ENCODE measurements around the gene TMEM222.

The TMEM222 gene

DNA sequence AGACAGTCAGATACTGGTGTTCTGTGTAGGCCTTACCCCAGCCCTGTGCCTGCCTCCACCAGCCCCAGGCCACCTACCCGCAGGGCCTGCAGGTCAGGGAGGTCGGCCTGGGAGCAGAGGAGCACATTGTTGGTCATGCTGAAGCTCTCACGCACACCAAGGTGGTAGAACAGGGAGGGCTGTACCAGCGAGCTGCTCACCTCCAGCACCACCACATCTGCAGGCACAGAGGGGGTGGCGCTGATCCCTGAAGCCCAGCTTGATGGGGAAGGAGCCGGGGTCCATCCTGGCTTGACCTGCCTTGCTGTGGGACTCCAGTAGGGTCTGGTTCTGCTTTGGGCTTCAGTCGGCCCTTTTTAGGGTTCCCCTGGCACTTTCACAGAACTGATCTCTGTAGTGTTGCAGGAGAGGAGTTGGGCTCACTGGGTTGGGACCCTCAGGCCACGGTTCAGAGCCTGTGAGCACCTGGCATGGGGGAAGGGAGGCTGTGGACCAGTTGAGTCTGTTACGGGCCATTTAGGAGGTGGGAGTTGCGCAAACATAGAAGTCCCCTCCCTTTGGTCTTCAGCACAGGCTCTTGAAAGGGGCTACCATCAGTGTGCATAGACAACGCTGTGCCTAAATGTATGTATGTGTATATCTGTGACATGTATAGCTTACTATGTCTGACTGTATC, 42.9 kb downstream of the TMEM222 start:
- ChIA-PET CTCF (interaction anchor here (0.6 to 2.6 kb wide), 4 partner anchors 8 to 65 kb away, joined by 3 to 9 read pairs (median 6); partner anchors contain the start of gene CD164L2), POLR2A (interaction anchor here (0.5 to 4.0 kb wide), 19 partner anchors 8 to 379 kb away, joined by 3 to 26 read pairs (median 5); partner anchors contain the start of genes CD164L2, FCN3, SLC9A1 and SYTL1)
- no peak for DNase-seq (ENCODE audit: extremely low spot score)
- TF ChIP-seq FOXA1 (IDR thresholded peaks at IDR 0.05): no peak
- no peak for TF ChIP-seq ARNT (IDR thresholded peaks at IDR 0.05)
- TF ChIP-seq HDGF (IDR thresholded peaks at IDR 0.05; ENCODE audit: borderline replicate concordance): no peak
- TF ChIP-seq TARDBP (IDR thresholded peaks at IDR 0.05): no peak
- no peak for TF ChIP-seq BHLHE40 (IDR thresholded peaks at IDR 0.05; ENCODE audit: borderline replicate concordance)
- no peak for TF ChIP-seq ELF4 (IDR thresholded peaks at IDR 0.05)
- TF ChIP-seq L3MBTL2 (conservative IDR thresholded peaks at IDR 0.05): no peak
- TF ChIP-seq NFRKB (IDR thresholded peaks at IDR 0.05): no peak
- no peak for TF ChIP-seq FOXK2 (IDR thresholded peaks at IDR 0.05)
- TF ChIP-seq LEF1 (IDR thresholded peaks at IDR 0.05; ENCODE audit: borderline replicate concordance): no peak

DNA sequence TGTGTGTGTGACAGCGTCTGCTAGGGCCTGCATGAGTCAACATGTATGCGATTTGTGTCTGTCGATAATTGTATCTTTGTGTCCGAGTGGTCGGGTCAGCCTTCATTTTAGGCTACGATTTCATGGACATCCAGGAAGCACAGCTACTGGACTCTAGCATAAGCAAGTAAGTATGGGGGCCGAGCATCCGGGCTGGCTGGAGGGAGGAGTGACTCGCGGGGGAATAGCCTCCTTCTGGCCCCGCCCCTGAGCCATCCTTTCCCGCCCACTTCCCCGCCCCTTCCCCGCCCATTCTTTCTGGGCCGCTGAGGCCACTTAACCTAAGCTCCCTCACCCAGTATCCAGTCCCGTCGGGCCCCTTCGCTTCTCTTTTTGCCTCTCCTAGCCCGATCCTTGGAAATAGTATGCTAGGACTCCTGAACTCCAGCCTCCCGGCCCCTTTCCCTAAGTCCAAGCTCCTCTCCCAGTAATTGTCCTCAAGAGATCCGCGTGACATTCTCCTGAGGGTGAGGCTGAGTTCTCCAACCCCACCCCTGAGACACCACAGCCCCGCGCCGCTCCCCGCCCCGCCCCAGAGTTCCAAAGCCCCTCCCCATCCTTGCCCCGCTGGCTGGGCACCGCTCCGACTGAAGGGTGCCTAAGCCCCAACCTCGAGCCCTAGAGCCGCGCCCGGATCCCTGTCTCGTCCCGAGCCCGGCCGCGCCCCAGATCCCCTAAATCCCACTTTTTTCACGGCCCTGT, 43.6 kb downstream of the TMEM222 start:
- POLR2A ChIA-PET: interaction anchor here (0.5 to 4.0 kb wide), 22 partner anchors 9 to 380 kb away, joined by 3 to 26 read pairs (median 5); partner anchors contain the start of genes CD164L2, FCN3, SLC9A1 and SYTL1
- peak; percentile 83 for TF ChIP-seq SP1 (IDR thresholded peaks at IDR 0.05)
- TF ChIP-seq SUZ12 (IDR thresholded peaks at IDR 0.05): no peak
- TF ChIP-seq CTBP1 (IDR thresholded peaks at IDR 0.05; ENCODE audit: borderline replicate concordance): no peak
- peak; percentile 90 for DNase-seq (ENCODE audit: extremely low spot score)
- CTCF ChIA-PET: interaction anchor here (0.5 to 3.8 kb wide), 9 partner anchors 8 to 354 kb away, joined by 3 to 25 read pairs (median 3); partner anchors contain the start of gene CD164L2

DNA sequence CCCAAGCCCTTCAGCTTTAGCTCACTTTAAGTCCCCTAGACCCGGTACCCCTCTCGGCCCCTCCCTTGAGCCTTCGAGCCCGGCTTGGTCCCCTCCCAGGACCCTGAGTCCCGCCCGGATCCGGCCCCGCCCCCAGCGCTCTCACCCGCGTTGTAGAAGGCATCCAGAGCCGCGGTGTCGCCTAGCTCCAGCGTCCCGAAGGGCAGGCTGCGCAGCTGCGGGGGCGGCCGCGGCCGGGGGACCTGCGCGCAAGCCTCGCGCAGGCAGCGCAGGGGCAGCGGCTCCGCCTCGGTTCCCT, 44.1 kb downstream of the TMEM222 start:
- CTCF ChIA-PET: interaction anchor here (0.5 to 3.8 kb wide), 11 partner anchors 9 to 354 kb away, joined by 3 to 25 read pairs (median 3); partner anchors contain the start of gene CD164L2
- POLR2A ChIA-PET: interaction anchor here (1.0 to 4.0 kb wide), 22 partner anchors 9 to 211 kb away, joined by 3 to 26 read pairs (median 4); partner anchors contain the start of genes CD164L2, FCN3, SLC9A1 and SYTL1
- peak; percentile 74 for DNase-seq (ENCODE audit: extremely low spot score)
- TF ChIP-seq, protein P1, sequence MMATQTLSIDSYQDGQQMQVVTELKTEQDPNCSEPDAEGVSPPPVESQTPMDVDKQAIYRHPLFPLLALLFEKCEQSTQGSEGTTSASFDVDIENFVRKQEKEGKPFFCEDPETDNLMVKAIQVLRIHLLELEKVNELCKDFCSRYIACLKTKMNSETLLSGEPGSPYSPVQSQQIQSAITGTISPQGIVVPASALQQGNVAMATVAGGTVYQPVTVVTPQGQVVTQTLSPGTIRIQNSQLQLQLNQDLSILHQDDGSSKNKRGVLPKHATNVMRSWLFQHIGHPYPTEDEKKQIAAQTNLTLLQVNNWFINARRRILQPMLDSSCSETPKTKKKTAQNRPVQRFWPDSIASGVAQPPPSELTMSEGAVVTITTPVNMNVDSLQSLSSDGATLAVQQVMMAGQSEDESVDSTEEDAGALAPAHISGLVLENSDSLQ (IDR thresholded peaks at IDR 0.05): no peak
- TF ChIP-seq FOXA1 (IDR thresholded peaks at IDR 0.05) (no peak), TARDBP (IDR thresholded peaks at IDR 0.05) (no peak), HDGF (IDR thresholded peaks at IDR 0.05; ENCODE audit: borderline replicate concordance) (no peak), NFRKB (IDR thresholded peaks at IDR 0.05) (no peak), ZNF384 (IDR thresholded peaks at IDR 0.05) (no peak)

DNA sequence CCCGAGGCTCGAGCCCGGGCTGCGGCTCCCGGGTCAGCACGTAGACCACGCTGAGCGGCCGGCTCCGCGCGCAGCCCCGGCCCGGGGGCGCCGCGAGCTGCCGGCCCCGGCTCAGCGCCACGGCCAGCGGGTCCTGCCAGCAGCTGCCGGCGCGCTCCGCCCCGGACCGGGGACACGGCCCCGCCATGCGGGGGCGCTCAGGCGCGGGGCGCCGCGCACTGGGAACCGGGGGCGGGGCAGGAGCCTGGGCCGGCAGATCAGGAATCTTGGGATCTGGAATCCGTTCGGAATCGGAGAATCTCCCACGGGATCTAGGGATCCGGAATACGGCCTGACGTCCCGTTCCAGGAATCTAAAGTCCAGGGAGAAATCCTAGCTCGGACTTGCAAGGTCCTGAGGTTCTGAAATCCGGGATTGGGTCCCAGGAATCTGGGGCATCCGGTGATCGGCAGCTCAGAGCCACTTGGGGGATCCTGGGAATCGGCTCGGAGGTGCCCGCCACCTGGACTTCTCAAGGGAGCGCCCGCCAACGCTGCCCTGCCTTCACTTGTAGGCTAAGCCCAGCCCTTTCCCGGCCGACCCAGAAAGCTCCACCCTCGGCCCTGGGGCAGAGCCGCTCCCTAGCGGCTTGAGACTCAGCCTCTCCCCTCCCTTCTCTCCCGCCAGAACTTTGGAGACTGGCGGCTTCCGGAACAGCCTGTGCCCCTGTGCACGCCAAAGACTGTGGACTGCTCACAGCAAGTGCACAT, 44.6 kb downstream of the TMEM222 start, which contains the start of gene MAP3K6:
TSS of gene MAP3K6 (minus strand) at position 551 of the 749 bp plus-strand sequence. CDS start at position 187, 364 bp downstream.
- ChIA-PET CTCF (interaction anchor here (0.6 to 3.8 kb wide), 13 partner anchors 9 to 353 kb away, joined by 3 to 25 read pairs (median 3); partner anchors contain the start of gene CD164L2), POLR2A (interaction anchor here (0.7 to 4.0 kb wide), 24 partner anchors 8 to 201 kb away, joined by 3 to 26 read pairs (median 5); partner anchors contain the start of genes CD164L2, FCN3 and SYTL1)
- peak; percentile 73 for DNase-seq (ENCODE audit: extremely low spot score)
- TF ChIP-seq ELF4 (IDR thresholded peaks at IDR 0.05) (peak; percentile 31; the same call in 1 of the 2 replicates), CTBP1 (IDR thresholded peaks at IDR 0.05; ENCODE audit: borderline replicate concordance) (no peak), FOXM1 (IDR thresholded peaks at IDR 0.05; ENCODE audit: borderline replicate concordance) (peak; percentile 39; the same call in 1 of the 2 replicates), SUZ12 (IDR thresholded peaks at IDR 0.05) (no peak), HDGF (IDR thresholded peaks at IDR 0.05; ENCODE audit: borderline replicate concordance) (0 out of 2 replicates have a peak, but pooled peaks have one; percentile 36), NFRKB (IDR thresholded peaks at IDR 0.05) (no peak), ARNT (IDR thresholded peaks at IDR 0.05) (peak; percentile 47; the same call in 1 of the 2 replicates), LEF1 (IDR thresholded peaks at IDR 0.05; ENCODE audit: borderline replicate concordance) (no peak), SP1 (IDR thresholded peaks at IDR 0.05) (no peak), ZNF384 (IDR thresholded peaks at IDR 0.05) (no peak), TARDBP (IDR thresholded peaks at IDR 0.05) (no peak), FOXK2 (IDR thresholded peaks at IDR 0.05) (no peak), BHLHE40 (IDR thresholded peaks at IDR 0.05; ENCODE audit: borderline replicate concordance) (no peak), FOXA1 (IDR thresholded peaks at IDR 0.05) (no peak), L3MBTL2 (conservative IDR thresholded peaks at IDR 0.05) (peak; percentile 48)
- TF ChIP-seq, protein P1 (IDR thresholded peaks at IDR 0.05): no peak

DNA sequence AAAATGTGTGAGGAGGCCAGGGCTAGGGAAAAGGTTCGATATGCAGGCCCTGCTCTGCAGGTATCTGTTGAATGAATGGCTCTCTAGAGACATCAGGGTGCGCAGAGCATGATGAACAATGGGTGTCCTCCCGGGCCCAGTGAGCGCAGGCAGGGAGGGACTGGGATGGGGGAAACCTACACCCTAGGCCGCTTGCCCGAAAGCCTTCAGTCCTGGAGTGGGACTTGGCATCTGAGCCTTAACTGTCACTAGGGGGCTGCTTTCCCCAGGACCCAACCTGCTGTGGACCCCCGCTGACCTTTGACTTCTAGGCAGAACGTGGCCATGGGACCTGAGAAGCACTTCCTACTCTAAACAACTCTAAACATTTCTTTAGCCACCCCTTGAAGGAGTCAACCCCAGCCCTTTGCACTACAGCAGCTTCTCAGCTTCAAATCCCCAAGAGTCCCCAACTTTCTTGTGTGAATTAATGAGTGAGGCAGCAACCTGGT, 45.2 kb downstream of the TMEM222 start:
- DNase-seq (ENCODE audit: extremely low spot score): no peak
- CTCF ChIA-PET: interaction anchor here (0.6 to 3.8 kb wide), 7 partner anchors 8 to 52 kb away, joined by 3 to 25 read pairs (median 3); partner anchors contain the start of gene CD164L2
- TF ChIP-seq FOXA1 (IDR thresholded peaks at IDR 0.05) (no peak), TARDBP (IDR thresholded peaks at IDR 0.05) (no peak), NFRKB (IDR thresholded peaks at IDR 0.05) (no peak), L3MBTL2 (conservative IDR thresholded peaks at IDR 0.05) (no peak), HDGF (IDR thresholded peaks at IDR 0.05; ENCODE audit: borderline replicate concordance) (no peak), FOXM1 (IDR thresholded peaks at IDR 0.05; ENCODE audit: borderline replicate concordance) (no peak), SUZ12 (IDR thresholded peaks at IDR 0.05) (no peak), ZNF384 (IDR thresholded peaks at IDR 0.05) (no peak), LEF1 (IDR thresholded peaks at IDR 0.05; ENCODE audit: borderline replicate concordance) (no peak)
- POLR2A ChIA-PET: interaction anchor here (0.7 to 4.0 kb wide), 22 partner anchors 8 to 201 kb away, joined by 3 to 26 read pairs (median 5); partner anchors contain the start of genes CD164L2, FCN3 and SYTL1

Measured in HEK293T (cell line).